ENCODE results near the gene ITPKC.

Gene ITPKC

GRCh38 chr19:40716031-40716481 is 856 bp upstream of the ITPKC start:
- no peak for DNase-seq (ENCODE audit: low read depth, low spot score)
- Histone ChIP-seq H3K4me3 (ENCODE audit: low read length) (peak overlapping the region; percentile 76; the same call in 1 of the 2 replicates), H3K36me3 (ENCODE audit: control insufficient read depth, insufficient read depth, low read length) (no peaks in the 10 kb centered on the region), H3K27me3 (ENCODE audit: control insufficient read depth, insufficient read depth, low read length) (no peaks in the 10 kb centered on the region), H3K9me3 (ENCODE audit: control insufficient read depth, insufficient read depth, low read length) (no peaks in the 10 kb centered on the region), H3K27ac (ENCODE audit: low read length) (no peak overlapping the region), H3K4me1 (ENCODE audit: control insufficient read depth, insufficient read depth, low read length) (peaks cover 4% of the 10 kb centered on the region; the same call in 1 of the 2 replicates)
- no CpG with 5 or more reads among the region's 8 CpGs for WGBS (ENCODE audit: insufficient coverage, insufficient read length)

GRCh38 chr19:40717325-40717879 is 490 bp downstream of the ITPKC start:
- peaks cover 4% of the 10 kb centered on the region; the same call in 1 of the 2 replicates for H3K4me1 ChIP-seq (ENCODE audit: control insufficient read depth, insufficient read depth, low read length)
- no peaks in the 10 kb centered on the region for H3K9me3 ChIP-seq (ENCODE audit: control insufficient read depth, insufficient read depth, low read length)
- H3K36me3 ChIP-seq (ENCODE audit: control insufficient read depth, insufficient read depth, low read length), result no peaks in the 10 kb centered on the region
- no peak overlapping the region for H3K27ac ChIP-seq (ENCODE audit: low read length)
- no peak for DNase-seq (ENCODE audit: low read depth, low spot score)
- peak overlapping the region; percentile 76; the same call in 1 of the 2 replicates for H3K4me3 ChIP-seq (ENCODE audit: low read length)
- no CpG with 5 or more reads among the region's 20 CpGs for WGBS (ENCODE audit: insufficient coverage, insufficient read length)
- H3K27me3 ChIP-seq (ENCODE audit: control insufficient read depth, insufficient read depth, low read length), result no peaks in the 10 kb centered on the region

- no CpG with 5 or more reads among the region's 20 CpGs for WGBS (ENCODE audit: insufficient coverage, insufficient read length)
- H3K4me3 ChIP-seq (ENCODE audit: low read length), result peak overlapping the region; percentile 76; the same call in 1 of the 2 replicates
- H3K36me3 ChIP-seq (ENCODE audit: control insufficient read depth, insufficient read depth, low read length), result no peaks in the 10 kb centered on the region
- DNase-seq (ENCODE audit: low read depth, low spot score), result no peak
- H3K27ac ChIP-seq (ENCODE audit: low read length), result no peak overlapping the region
- no peaks in the 10 kb centered on the region for H3K27me3 ChIP-seq (ENCODE audit: control insufficient read depth, insufficient read depth, low read length)
- no peaks in the 10 kb centered on the region for H3K9me3 ChIP-seq (ENCODE audit: control insufficient read depth, insufficient read depth, low read length)
- H3K4me1 ChIP-seq (ENCODE audit: control insufficient read depth, insufficient read depth, low read length), result peaks cover 4% of the 10 kb centered on the region; the same call in 1 of the 2 replicates
Measured at GRCh38 chr19:40717880-40718773, 1.2 kb downstream of the ITPKC start.

- no peak for DNase-seq (ENCODE audit: low read depth, low spot score)
- Histone ChIP-seq H3K4me3 (ENCODE audit: low read length) (peak overlapping the region; percentile 24; the same call in 1 of the 2 replicates), H3K27ac (ENCODE audit: low read length) (no peak overlapping the region), H3K4me1 (ENCODE audit: control insufficient read depth, insufficient read depth, low read length) (peaks cover 4% of the 10 kb centered on the region; the same call in 1 of the 2 replicates), H3K27me3 (ENCODE audit: control insufficient read depth, insufficient read depth, low read length) (no peaks in the 10 kb centered on the region), H3K36me3 (ENCODE audit: control insufficient read depth, insufficient read depth, low read length) (no peaks in the 10 kb centered on the region), H3K9me3 (ENCODE audit: control insufficient read depth, insufficient read depth, low read length) (no peaks in the 10 kb centered on the region)
- WGBS (ENCODE audit: insufficient coverage, insufficient read length), result no CpG with 5 or more reads among the region's 16 CpGs
Measured at GRCh38 chr19:40718774-40719391, 2.0 kb downstream of the ITPKC start.

GRCh38 chr19:40719414-40719894 is 2.5 kb downstream of the ITPKC start:
- no CpG with 5 or more reads among the region's 7 CpGs for WGBS (ENCODE audit: insufficient coverage, insufficient read length)
- H3K36me3 ChIP-seq (ENCODE audit: control insufficient read depth, insufficient read depth, low read length), result no peaks in the 10 kb centered on the region

GRCh38 chr19:40721140-40721486 is 4.2 kb downstream of the ITPKC start:
- no peaks in the 10 kb centered on the region for H3K9me3 ChIP-seq (ENCODE audit: control insufficient read depth, insufficient read depth, low read length)
- no peaks in the 10 kb centered on the region for H3K36me3 ChIP-seq (ENCODE audit: control insufficient read depth, insufficient read depth, low read length)
- WGBS (ENCODE audit: insufficient coverage, insufficient read length), result no CpG with 5 or more reads among the region's 6 CpGs
- no peak for DNase-seq (ENCODE audit: low read depth, low spot score)
- no peaks in the 10 kb centered on the region for H3K27me3 ChIP-seq (ENCODE audit: control insufficient read depth, insufficient read depth, low read length)
- no peak overlapping the region for H3K4me3 ChIP-seq (ENCODE audit: low read length)
- H3K27ac ChIP-seq (ENCODE audit: low read length), result no peak overlapping the region
- peaks cover 3% of the 10 kb centered on the region; the same call in 1 of the 2 replicates for H3K4me1 ChIP-seq (ENCODE audit: control insufficient read depth, insufficient read depth, low read length)

More at GRCh38 chr19:40719414-40719894, 2.5 kb downstream of the ITPKC start:
- Histone ChIP-seq H3K4me1 (ENCODE audit: control insufficient read depth, insufficient read depth, low read length) (peaks cover 4% of the 10 kb centered on the region; the same call in 1 of the 2 replicates), H3K9me3 (ENCODE audit: control insufficient read depth, insufficient read depth, low read length) (no peaks in the 10 kb centered on the region), H3K27me3 (ENCODE audit: control insufficient read depth, insufficient read depth, low read length) (no peaks in the 10 kb centered on the region), H3K4me3 (ENCODE audit: low read length) (no peak overlapping the region), H3K27ac (ENCODE audit: low read length) (no peak overlapping the region)
- no peak for DNase-seq (ENCODE audit: low read depth, low spot score)

- H3K27ac ChIP-seq (ENCODE audit: low read length), result no peak overlapping the region
- WGBS (ENCODE audit: insufficient coverage, insufficient read length), result no CpG with 5 or more reads among the region's 9 CpGs
Measured at GRCh38 chr19:40721936-40722661, 5.2 kb downstream of the ITPKC start.

GRCh38 chr19:40723661-40724254 is 6.8 kb downstream of the ITPKC start:
- no peaks in the 10 kb centered on the region for H3K36me3 ChIP-seq (ENCODE audit: control insufficient read depth, insufficient read depth, low read length)
- no CpG with 5 or more reads among the region's 5 CpGs for WGBS (ENCODE audit: insufficient coverage, insufficient read length)

More at GRCh38 chr19:40721936-40722661, 5.2 kb downstream of the ITPKC start:
- H3K4me3 ChIP-seq (ENCODE audit: low read length), result no peak overlapping the region
- H3K4me1 ChIP-seq (ENCODE audit: control insufficient read depth, insufficient read depth, low read length), result peaks cover 3% of the 10 kb centered on the region; the same call in 1 of the 2 replicates
- no peaks in the 10 kb centered on the region for H3K36me3 ChIP-seq (ENCODE audit: control insufficient read depth, insufficient read depth, low read length)
- H3K27me3 ChIP-seq (ENCODE audit: control insufficient read depth, insufficient read depth, low read length), result no peaks in the 10 kb centered on the region
- H3K9me3 ChIP-seq (ENCODE audit: control insufficient read depth, insufficient read depth, low read length), result no peaks in the 10 kb centered on the region
- no peak for DNase-seq (ENCODE audit: low read depth, low spot score)

GRCh38 chr19:40724315-40724714 is 7.4 kb downstream of the ITPKC start:
- 0 out of 2 replicates have a peak, but pooled peaks cover 1% of the 10 kb centered on the region for H3K4me1 ChIP-seq (ENCODE audit: control insufficient read depth, insufficient read depth, low read length)
- no peak overlapping the region for H3K4me3 ChIP-seq (ENCODE audit: low read length)
- no peak overlapping the region for H3K27ac ChIP-seq (ENCODE audit: low read length)
- no peaks in the 10 kb centered on the region for H3K36me3 ChIP-seq (ENCODE audit: control insufficient read depth, insufficient read depth, low read length)
- no peak for DNase-seq (ENCODE audit: low read depth, low spot score)
- no CpG with 5 or more reads among the region's 4 CpGs for WGBS (ENCODE audit: insufficient coverage, insufficient read length)
- H3K27me3 ChIP-seq (ENCODE audit: control insufficient read depth, insufficient read depth, low read length), result no peaks in the 10 kb centered on the region
- no peaks in the 10 kb centered on the region for H3K9me3 ChIP-seq (ENCODE audit: control insufficient read depth, insufficient read depth, low read length)

More at GRCh38 chr19:40723661-40724254, 6.8 kb downstream of the ITPKC start:
- Histone ChIP-seq H3K4me1 (ENCODE audit: control insufficient read depth, insufficient read depth, low read length) (0 out of 2 replicates have a peak, but pooled peaks cover 1% of the 10 kb centered on the region), H3K27me3 (ENCODE audit: control insufficient read depth, insufficient read depth, low read length) (no peaks in the 10 kb centered on the region), H3K27ac (ENCODE audit: low read length) (no peak overlapping the region), H3K4me3 (ENCODE audit: low read length) (no peak overlapping the region), H3K9me3 (ENCODE audit: control insufficient read depth, insufficient read depth, low read length) (no peaks in the 10 kb centered on the region)
- DNase-seq (ENCODE audit: low read depth, low spot score), result no peak

All from iPS DF 6.9 (cell line).